ENCODE results near the gene FBXO34. TPM values are rescaled to one million over a fixed set of nuclear protein-coding genes. Genes with fewer than 3 reads are reported as not detected.
"Not testable (repeated sequence)": the region's sequence is repeated elsewhere in the genome, so short reads cannot be mapped to it uniquely, and the experiment has no call there.

The FBXO34 gene
- total RNA-seq, 1 experiment from 2014 or later, result 13.9 TPM

- TF ChIP-seq AR (CRISPR knock-in tag; IDR thresholded peaks at IDR 0.05), result no peak
- no peak for TF ChIP-seq GABPB1 (CRISPR knock-in tag; IDR thresholded peaks at IDR 0.05)
- TF ChIP-seq SMAD4 (CRISPR knock-in tag; IDR thresholded peaks at IDR 0.05), result no peak
- no peak for TF ChIP-seq ZNF138 (CRISPR knock-in tag; conservative IDR thresholded peaks at IDR 0.05)
- no peak for TF ChIP-seq JAZF1 (CRISPR knock-in tag; IDR thresholded peaks at IDR 0.05)
- TF ChIP-seq IRF1 (CRISPR knock-in tag; IDR thresholded peaks at IDR 0.05), result no peak
These were observed 38.6 kb downstream of the FBXO34 start (continued) for GRCh38 chr14:55309761-55310365.

- Mint-ChIP-seq H3K27me3 (ENCODE audit: low read depth) (peaks cover 14% of the 10 kb centered on the region), H3K9me3 (peaks cover 49% of the 10 kb centered on the region), H3K36me3 (peaks cover 55% of the 10 kb centered on the region)
- H3K27ac Mint-ChIP-seq; H3K4me3 Mint-ChIP-seq; CTCF ChIA-PET; DNase-seq (ENCODE audit: low spot score); POLR2A ChIA-PET; H3K4me1 Mint-ChIP-seq; ATAC-seq: not testable (repeated sequence)
These were observed 41.3 kb downstream of the FBXO34 start for GRCh38 chr14:55312379-55313030.

- peaks cover 11% of the 10 kb centered on the region; the same call in 1 of the 2 replicates for H3K27me3 Mint-ChIP-seq (ENCODE audit: low read depth)
- no peak overlapping the region for H3K27ac Mint-ChIP-seq
- DNase-seq (ENCODE audit: low spot score) (no peak), ATAC-seq (no peak)
- peaks cover 55% of the 10 kb centered on the region for H3K36me3 Mint-ChIP-seq
- H3K9me3 Mint-ChIP-seq, result peaks cover 49% of the 10 kb centered on the region
- no peaks in the 10 kb centered on the region for H3K4me1 Mint-ChIP-seq
- ChIA-PET POLR2A (no interaction called here), CTCF (no interaction called here)
- H3K4me3 Mint-ChIP-seq, result no peak overlapping the region
- TF ChIP-seq AFF4 (CRISPR knock-in tag; IDR thresholded peaks at IDR 0.05; ENCODE audit: borderline replicate concordance) (no peak), NFE2L1 (CRISPR knock-in tag; IDR thresholded peaks at IDR 0.05) (no peak), AR (CRISPR knock-in tag; IDR thresholded peaks at IDR 0.05) (no peak), JUN (CRISPR knock-in tag; IDR thresholded peaks at IDR 0.05) (no peak), ATF1 (CRISPR knock-in tag; IDR thresholded peaks at IDR 0.05) (no peak), ZNF121 (CRISPR knock-in tag; IDR thresholded peaks at IDR 0.05) (no peak), ZNF281 (CRISPR knock-in tag; IDR thresholded peaks at IDR 0.05) (no peak), MXD4 (CRISPR knock-in tag; IDR thresholded peaks at IDR 0.05; ENCODE audit: borderline replicate concordance) (no peak), PRRX2 (CRISPR knock-in tag; IDR thresholded peaks at IDR 0.05) (no peak), HMGXB4 (CRISPR knock-in tag; IDR thresholded peaks at IDR 0.05) (no peak), MLX (CRISPR knock-in tag; IDR thresholded peaks at IDR 0.05) (no peak)
These were observed 42.3 kb downstream of the FBXO34 start for GRCh38 chr14:55313480-55313879.
